ENCODE measurements around the gene LYPD6B.

LYPD6B gene

DNA sequence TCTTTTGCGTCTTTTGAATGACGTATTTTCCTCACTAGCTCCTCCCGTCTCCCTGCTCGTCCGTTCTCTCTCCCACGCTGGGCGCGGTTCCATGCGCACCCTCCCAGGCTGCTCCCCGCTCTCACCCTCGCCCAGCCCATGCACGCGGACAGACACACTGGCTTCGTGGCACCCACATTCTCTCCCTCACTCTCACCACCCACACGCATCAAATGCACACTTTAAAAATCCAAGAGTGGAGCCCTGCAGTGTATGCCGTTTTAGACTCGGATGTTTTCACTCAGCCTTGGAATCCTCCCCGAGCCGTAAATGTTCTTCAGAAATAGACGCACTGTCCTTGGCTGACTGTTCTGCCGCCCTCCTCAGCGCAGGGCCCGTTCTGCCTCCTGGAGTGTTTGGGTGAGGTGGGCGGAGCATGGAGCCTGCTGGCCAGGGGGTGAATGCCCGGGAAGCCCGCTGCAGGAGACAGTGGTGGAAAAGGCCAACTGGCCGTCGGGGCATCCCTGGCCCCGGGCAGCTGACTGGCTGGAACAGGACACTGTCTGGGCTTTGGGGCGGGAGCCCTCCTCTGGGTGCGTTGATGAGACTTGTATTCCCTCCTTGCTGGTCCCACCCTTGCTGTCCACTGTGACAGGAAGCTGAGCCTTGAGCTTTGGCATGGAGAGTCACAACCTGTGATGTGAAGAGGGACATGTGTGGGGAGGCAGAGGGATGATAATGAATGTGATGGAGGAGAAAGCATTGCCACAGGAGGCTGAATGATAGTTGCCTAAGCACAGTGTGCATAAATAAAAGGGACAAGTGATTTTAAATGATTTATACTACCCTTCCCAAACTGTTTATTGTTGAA, 35.4 kb upstream of the LYPD6B start:
- DNase-seq (no peak), ATAC-seq (no peak)
- H3K27ac Mint-ChIP-seq: no peak overlapping the region
- peaks cover 18% of the 10 kb centered on the region for H3K4me1 Mint-ChIP-seq
- no peak overlapping the region for H3K4me3 Mint-ChIP-seq
- no peaks in the 10 kb centered on the region for H3K9me3 Mint-ChIP-seq
- peaks cover 3% of the 10 kb centered on the region for H3K36me3 Mint-ChIP-seq (ENCODE audit: low read depth)
- H3K27me3 Mint-ChIP-seq: peaks cover 7% of the 10 kb centered on the region

DNA sequence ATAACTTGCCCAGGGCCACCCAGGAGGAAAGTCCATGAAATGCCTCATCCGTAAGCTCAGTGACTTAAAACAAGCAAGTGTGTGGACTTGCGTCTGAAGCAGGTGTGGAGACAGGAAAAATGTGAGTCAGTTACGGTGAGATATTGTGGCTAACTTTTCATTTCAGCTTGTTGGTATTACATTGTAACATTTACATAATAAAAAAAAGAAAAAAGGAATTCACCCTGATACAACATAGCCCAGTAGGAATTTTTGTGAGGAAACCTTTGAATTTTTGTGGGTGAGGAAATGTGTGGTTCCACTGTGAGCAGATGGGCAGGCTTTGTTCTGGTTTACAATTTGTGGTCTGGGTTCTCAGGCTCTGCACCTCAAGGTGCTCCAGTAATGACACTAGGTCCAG, 33.7 kb upstream of the LYPD6B start:
- Mint-ChIP-seq H3K9me3 (no peaks in the 10 kb centered on the region), H3K4me1 (peaks cover 13% of the 10 kb centered on the region), H3K4me3 (no peak overlapping the region), H3K27ac (no peak overlapping the region), H3K27me3 (peaks cover 5% of the 10 kb centered on the region), H3K36me3 (ENCODE audit: low read depth) (peaks cover 3% of the 10 kb centered on the region)
- no peak for DNase-seq
- no peak for ATAC-seq

DNA sequence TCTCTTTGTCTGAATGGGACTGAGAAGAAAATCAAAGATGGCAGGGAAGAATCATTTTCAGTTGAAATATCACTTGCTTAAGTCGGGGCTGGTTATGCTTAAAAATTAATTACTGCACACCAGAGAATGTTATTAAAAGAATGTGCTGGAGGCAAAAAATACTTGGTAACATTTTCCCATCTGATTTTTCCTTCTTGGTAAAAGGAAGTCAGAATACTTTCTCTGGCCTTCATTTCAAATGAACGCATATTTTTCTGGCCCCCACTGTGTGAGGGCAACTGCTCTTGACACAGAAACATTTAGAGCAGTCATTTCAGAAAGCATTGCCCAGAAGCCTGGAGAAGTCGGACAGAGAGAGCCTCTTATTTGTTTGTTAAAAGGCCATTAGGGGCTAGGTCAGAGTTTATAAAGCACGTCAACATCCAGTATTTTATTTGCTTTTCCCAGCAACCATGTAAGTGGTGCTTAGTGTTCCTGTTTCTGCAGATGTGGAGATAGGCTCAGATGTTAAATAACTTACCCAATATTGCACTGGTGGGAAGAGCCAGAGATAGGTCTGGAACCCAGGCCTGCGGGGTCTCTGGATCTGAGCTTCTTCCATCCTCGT, 32.9 kb upstream of the LYPD6B start:
- peaks cover 5% of the 10 kb centered on the region for H3K27me3 Mint-ChIP-seq
- H3K4me1 Mint-ChIP-seq: peaks cover 5% of the 10 kb centered on the region
- DNase-seq (no peak), ATAC-seq (no peak)
- peaks cover 3% of the 10 kb centered on the region for H3K36me3 Mint-ChIP-seq (ENCODE audit: low read depth)
- H3K4me3 Mint-ChIP-seq: no peak overlapping the region
- H3K9me3 Mint-ChIP-seq: no peaks in the 10 kb centered on the region
- no peak overlapping the region for H3K27ac Mint-ChIP-seq

DNA sequence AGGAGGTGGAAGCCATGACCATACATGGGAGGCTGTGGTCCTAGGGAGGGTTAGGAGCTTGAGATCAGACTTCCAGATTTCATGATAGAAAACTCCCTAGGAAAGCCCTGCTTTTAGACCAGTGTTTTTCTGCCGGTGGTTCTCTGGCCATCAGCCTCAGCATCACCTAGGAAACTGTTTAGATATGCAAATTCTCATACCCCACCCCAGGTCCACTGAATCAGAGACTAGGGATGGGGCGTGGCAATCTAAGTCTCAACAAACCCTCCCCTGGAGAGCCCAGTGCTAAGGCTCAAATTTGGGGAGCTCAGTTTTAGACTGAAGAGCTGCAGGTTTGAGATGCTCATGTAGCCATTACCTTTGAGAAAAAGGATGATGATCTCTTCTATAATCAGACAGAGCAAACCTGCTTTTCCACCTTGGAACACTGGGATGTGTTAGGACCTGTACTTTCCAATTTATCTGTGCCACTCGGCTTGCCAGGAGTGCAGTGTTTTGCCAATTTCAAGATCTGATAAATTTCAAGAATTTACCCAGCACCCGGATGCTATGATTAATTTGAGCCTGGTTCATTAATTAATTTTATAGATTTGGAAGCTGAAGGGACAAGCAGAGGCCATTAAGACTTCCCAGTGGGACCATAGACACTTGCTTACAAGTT, 31.5 kb upstream of the LYPD6B start:
- no peak for ATAC-seq
- H3K27ac Mint-ChIP-seq: no peak overlapping the region
- no peaks in the 10 kb centered on the region for H3K9me3 Mint-ChIP-seq

DNA sequence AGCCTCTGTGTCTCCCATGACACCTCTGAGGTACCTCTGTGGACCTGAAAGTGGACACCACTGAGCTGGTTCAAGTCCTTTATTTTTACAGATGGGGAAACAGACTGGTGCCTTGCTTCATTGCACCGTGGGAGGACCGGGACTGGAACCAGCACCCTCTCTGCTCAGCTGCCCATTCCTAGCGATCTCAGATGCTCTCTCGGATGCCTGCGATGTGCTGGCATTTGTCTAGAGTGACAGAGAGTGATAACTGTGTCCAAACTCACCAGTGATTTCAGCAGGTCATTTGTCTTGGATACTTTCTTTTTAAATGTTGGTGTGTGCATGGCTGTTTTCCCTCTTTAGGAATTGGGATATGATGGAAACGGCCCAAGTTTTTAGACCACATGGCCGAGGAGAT, 30.1 kb upstream of the LYPD6B start:
- Mint-ChIP-seq H3K9me3 (no peaks in the 10 kb centered on the region), H3K27me3 (peaks cover 2% of the 10 kb centered on the region), H3K27ac (no peak overlapping the region), H3K4me1 (no peaks in the 10 kb centered on the region), H3K36me3 (ENCODE audit: low read depth) (peaks cover 2% of the 10 kb centered on the region), H3K4me3 (no peak overlapping the region)
- no peak for DNase-seq
- ATAC-seq: no peak

More for the DNA sequence above, 31.5 kb upstream of the LYPD6B start:
- H3K4me1 Mint-ChIP-seq: no peaks in the 10 kb centered on the region
- H3K4me3 Mint-ChIP-seq: no peak overlapping the region
- peaks cover 5% of the 10 kb centered on the region for H3K27me3 Mint-ChIP-seq
- DNase-seq: no peak
- H3K36me3 Mint-ChIP-seq (ENCODE audit: low read depth): peaks cover 4% of the 10 kb centered on the region

DNA sequence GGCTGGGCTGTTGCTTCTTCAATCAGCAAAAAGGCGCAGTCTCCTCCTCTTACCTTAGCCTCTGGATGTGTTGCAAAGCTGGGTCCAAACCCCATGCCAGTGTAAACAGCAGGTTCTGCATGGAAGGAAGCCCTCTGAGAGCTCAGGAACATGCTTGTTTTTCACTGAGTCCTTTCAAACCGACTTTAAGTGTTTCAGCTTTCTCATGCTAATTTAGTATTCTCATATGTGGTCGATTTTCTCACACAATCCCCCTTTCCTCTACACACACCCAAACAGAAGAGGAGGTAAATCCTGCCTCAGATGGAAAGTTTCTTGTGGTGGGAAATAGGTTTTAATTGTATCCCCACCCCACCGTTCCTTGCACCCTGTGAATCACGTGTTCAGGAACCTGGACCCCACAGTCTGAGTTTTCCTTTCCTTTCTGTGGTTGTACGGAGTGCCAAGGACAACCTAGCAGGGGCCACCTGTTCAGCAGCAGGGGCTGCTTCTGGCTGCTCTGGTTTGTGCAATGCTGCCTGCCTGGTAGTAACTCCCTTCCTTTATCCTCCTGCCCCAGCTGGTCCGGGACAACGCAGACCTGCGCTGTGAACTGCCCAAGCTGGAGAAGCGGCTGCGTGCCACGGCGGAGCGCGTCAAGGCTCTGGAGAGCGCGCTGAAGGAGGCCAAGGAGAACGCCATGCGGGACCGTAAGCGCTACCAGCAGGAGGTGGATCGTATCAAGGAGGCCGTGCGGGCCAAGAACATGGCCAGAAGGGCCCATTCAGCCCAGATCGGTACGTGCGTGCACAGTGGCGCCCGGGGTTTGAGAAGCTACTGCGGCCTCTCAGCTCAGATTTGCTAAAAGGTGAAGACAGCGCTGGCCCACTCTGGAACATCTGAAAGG, 28.7 kb upstream of the LYPD6B start:
- no peak overlapping the region for H3K4me3 Mint-ChIP-seq
- no peaks in the 10 kb centered on the region for H3K4me1 Mint-ChIP-seq
- peaks cover 2% of the 10 kb centered on the region for H3K36me3 Mint-ChIP-seq (ENCODE audit: low read depth)
- ATAC-seq (no peak), DNase-seq (no peak)
- no peaks in the 10 kb centered on the region for H3K9me3 Mint-ChIP-seq
- H3K27me3 Mint-ChIP-seq: peaks cover 2% of the 10 kb centered on the region
- H3K27ac Mint-ChIP-seq: no peak overlapping the region

DNA sequence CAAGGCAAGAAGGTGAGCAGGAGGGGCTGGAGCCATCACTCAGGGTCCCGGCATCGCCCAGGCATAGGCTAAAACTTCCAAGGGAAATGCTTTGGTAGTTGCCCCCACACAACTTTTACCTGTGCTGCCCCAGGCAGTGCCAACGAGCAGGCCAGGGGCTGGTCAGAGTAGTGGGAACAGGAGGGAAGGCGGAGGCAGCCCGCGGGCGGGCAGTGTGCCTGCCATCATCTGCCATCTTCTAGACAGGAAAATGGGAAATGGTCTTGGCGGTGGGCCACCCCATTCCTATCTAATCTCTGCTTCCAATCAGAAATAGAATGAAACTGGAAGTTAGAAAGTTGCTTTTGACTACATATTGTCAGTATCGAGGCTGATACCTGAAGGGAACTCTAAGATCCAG, 26.0 kb upstream of the LYPD6B start:
- H3K27ac Mint-ChIP-seq: no peak overlapping the region
- peaks cover 2% of the 10 kb centered on the region for H3K36me3 Mint-ChIP-seq (ENCODE audit: low read depth)
- ATAC-seq (no peak), DNase-seq (no peak)
- peaks cover 5% of the 10 kb centered on the region for H3K27me3 Mint-ChIP-seq
- no peak overlapping the region for H3K4me3 Mint-ChIP-seq
- no peaks in the 10 kb centered on the region for H3K9me3 Mint-ChIP-seq
- no peaks in the 10 kb centered on the region for H3K4me1 Mint-ChIP-seq

DNA sequence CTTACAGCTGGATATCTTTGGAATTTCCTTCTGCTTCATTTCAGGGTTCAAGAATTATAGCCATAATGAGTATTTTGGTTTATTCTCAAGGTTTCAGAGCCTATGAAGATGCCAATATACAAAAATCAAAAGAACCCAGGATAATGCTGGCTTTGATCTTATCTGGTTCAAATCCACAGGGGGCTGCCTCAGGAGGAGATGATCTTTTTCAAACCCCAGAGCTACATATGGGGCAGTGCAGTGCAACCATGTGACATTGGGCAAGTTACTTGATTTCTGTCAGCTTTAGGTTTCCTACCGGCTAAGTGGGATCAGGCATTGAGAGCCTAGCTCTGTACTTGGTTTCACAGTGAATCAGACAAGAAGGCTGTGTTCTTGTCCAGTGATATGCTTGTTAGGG, 23.0 kb upstream of the LYPD6B start:
- no peak for DNase-seq
- no peak for ATAC-seq
- H3K27me3 Mint-ChIP-seq: peaks cover 5% of the 10 kb centered on the region
- no peak overlapping the region for H3K27ac Mint-ChIP-seq
- H3K36me3 Mint-ChIP-seq (ENCODE audit: low read depth): peaks cover 2% of the 10 kb centered on the region
- no peak overlapping the region for H3K4me3 Mint-ChIP-seq
- H3K9me3 Mint-ChIP-seq: no peaks in the 10 kb centered on the region
- H3K4me1 Mint-ChIP-seq: no peaks in the 10 kb centered on the region

DNA sequence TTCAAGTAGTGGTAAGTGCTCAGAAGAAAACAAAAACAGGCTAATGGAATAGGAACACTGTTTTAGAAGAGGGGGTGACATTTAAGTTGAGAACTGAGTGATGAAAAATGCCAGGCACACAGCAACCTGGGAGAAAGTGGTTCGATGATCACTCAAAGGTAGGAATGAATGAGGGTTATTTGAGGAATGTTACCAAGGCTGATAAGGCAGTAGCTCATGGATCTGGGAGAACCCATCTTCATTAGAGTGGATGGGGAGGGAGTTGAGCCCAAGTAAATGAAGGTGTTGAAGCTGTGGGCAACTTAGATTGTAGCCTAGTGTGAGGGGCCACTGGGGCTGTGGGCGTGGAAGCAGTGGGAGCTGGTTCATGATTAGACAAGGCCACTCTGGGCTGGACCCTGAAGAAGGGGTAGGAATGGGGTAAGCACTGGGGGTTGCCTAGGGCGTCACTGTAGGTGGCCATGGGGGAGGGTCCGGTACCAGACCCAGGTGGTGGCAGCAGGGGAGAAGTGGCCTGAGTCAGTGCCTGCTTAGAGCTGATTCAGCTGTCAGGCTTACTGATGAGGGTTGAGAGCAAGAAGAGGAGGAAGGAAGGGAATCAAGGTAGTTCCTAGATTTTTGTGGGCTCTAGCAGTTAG, 22.5 kb upstream of the LYPD6B start:
- peaks cover 2% of the 10 kb centered on the region for H3K36me3 Mint-ChIP-seq (ENCODE audit: low read depth)
- H3K4me3 Mint-ChIP-seq: no peak overlapping the region
- no peaks in the 10 kb centered on the region for H3K4me1 Mint-ChIP-seq
- H3K27ac Mint-ChIP-seq: no peak overlapping the region
- H3K9me3 Mint-ChIP-seq: no peaks in the 10 kb centered on the region
- DNase-seq (no peak), ATAC-seq (no peak)
- peaks cover 5% of the 10 kb centered on the region for H3K27me3 Mint-ChIP-seq

DNA sequence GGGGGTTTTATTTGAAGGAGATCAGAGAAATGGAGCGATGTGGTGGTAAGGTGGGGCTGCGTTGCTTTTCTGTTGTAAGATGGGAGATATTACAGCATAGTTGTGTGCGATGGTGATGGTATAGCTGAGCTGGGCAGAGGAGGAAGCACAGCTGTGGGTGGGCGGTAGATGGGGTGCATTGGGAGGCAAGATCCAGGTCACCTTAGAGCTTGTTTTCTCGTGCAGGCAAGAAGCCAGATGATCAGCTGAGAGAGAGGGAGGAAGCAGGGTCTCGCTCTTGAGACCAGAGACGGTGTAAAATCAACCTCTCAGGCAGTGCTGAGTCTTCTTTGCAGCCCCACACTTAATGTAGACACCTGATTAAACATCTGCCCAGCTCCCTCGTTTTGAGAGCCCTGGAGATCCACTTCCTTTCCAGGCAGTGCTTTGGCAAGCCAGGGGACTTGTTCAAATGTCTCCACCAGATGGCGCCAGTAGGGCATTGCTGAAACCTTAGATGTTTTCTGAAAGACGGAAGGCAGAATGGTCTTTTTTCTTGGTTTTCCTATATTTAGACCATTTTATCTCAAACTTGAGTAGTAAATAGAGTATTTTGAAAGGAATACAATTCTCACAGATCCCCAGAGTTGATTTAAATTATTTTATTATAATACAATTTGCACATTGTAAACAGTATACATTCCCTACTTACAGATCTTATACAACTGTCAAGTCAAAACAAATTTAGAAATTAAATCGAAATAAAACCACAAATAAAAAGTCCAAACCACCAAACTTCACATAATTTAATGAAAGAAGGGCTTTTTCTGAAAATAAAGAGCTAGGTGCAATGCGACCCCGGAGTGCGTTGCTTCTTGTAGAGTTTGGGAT, 21.1 kb upstream of the LYPD6B start:
- no peaks in the 10 kb centered on the region for H3K36me3 Mint-ChIP-seq (ENCODE audit: low read depth)
- no peaks in the 10 kb centered on the region for H3K4me1 Mint-ChIP-seq
- H3K4me3 Mint-ChIP-seq: no peak overlapping the region
- ATAC-seq: peak; percentile 50
- no peaks in the 10 kb centered on the region for H3K9me3 Mint-ChIP-seq
- H3K27me3 Mint-ChIP-seq: peaks cover 5% of the 10 kb centered on the region
- H3K27ac Mint-ChIP-seq: peak overlapping the region; percentile 9
- DNase-seq: peak; percentile 78

DNA sequence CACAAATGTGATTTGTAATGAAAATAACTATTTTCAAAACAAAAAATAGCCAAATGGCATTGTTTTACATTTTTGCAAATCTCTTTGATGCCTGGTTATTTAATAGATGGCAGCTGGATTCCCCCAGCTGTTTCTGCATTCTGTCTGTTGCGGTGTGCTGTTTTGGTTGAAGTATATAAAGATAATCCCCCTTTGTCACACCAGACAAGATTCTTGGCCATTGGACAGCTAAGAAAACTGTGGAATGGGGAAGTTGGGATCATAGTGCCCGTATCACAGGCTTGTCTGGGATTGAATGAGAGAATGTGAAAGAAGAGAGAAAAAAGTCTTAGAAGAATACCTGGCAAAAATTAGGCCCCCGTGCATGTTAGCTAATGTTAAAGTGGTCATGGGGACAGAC, 19.5 kb upstream of the LYPD6B start:
- no peak overlapping the region for H3K27ac Mint-ChIP-seq

DNA sequence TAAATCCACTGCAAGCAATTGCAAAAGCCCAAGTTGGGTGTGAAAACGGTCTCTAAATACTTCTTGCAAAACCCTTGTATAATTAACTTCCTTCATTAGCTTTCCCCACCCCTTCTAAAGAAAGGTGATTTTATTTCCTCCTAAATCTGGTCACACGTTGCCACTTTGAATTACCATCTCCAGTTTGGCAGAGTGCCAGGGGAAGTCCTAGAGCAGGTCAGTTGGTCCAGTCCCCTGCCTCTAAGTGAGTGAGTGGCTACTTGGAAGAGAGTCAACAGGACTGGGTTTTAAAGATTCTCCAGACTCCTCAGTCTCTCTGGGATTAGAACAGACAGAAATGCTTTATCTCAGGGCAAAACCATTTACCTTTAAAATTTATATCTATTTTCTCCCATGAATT, 18.7 kb upstream of the LYPD6B start:
- no peaks in the 10 kb centered on the region for H3K36me3 Mint-ChIP-seq (ENCODE audit: low read depth)
- ATAC-seq (no peak), DNase-seq (no peak)
- H3K27me3 Mint-ChIP-seq: peaks cover 5% of the 10 kb centered on the region
- no peaks in the 10 kb centered on the region for H3K9me3 Mint-ChIP-seq
- H3K27ac Mint-ChIP-seq: no peak overlapping the region
- H3K4me1 Mint-ChIP-seq: no peaks in the 10 kb centered on the region
- H3K4me3 Mint-ChIP-seq: no peak overlapping the region

More for the DNA sequence above, 19.5 kb upstream of the LYPD6B start:
- H3K4me3 Mint-ChIP-seq: no peak overlapping the region
- no peak for DNase-seq
- no peaks in the 10 kb centered on the region for H3K4me1 Mint-ChIP-seq
- no peaks in the 10 kb centered on the region for H3K9me3 Mint-ChIP-seq
- peaks cover 5% of the 10 kb centered on the region for H3K27me3 Mint-ChIP-seq
- ATAC-seq: no peak
- H3K36me3 Mint-ChIP-seq (ENCODE audit: low read depth): no peaks in the 10 kb centered on the region

DNA sequence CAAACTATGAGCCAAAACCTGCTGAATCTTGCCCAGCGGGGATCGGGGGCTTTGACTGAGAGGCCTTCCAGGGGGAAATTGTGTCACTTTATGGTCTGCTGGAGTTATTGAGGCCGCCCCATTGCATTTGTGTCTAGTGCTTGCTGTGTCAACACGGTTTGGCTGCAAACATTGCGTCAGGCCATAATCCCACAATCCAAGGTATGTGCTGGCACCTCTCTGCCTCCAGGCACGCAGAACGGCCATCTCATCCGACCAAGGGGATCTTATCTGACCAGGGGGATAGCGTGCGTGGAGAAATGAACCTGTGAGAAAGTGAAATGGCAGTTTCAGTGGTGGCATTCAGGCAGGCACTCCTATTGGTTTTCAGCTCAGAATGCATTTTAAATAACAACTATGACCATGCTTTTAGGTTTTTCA, 18.1 kb upstream of the LYPD6B start:
- H3K4me3 Mint-ChIP-seq: no peak overlapping the region
- no peaks in the 10 kb centered on the region for H3K9me3 Mint-ChIP-seq
- H3K27me3 Mint-ChIP-seq: peaks cover 5% of the 10 kb centered on the region
- no peaks in the 10 kb centered on the region for H3K4me1 Mint-ChIP-seq
- no peak for ATAC-seq
- DNase-seq: no peak
- H3K27ac Mint-ChIP-seq: no peak overlapping the region
- H3K36me3 Mint-ChIP-seq (ENCODE audit: low read depth): no peaks in the 10 kb centered on the region

All from activated naive CD8-positive, alpha-beta T cell treated with anti-CD3 and anti-CD28 coated beads, Interleukin-2, amount 50 U/mL, for 24 hours (primary cell).